ENCODE results near the gene ANKRD44. TPM values are rescaled to one million over a fixed set of nuclear protein-coding genes. Genes with fewer than 3 reads are reported as not detected.

ANKRD44 gene
- total RNA-seq, 1 donor from 2014 or later: 12.0 TPM

DNA sequence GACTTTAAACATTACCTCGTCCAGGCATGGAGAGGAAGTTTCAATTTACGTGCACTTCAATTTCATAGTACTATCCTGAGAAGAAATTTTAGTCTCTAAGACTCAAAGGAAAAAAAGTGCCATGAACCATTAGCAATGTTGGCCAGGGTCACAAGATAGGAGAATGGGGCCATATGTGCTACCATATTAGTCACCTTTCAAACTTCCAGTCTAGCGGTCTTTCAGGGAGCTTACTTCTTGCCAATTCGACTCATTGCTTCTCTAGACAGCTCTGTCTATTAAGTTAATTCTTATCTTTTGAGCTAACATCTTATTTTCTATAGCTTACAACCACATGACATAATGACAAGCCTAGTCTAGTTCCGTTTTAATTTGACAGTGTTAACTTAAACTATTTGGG lies 129.1 kb downstream of the ANKRD44 start:
- H3K27ac Mint-ChIP-seq (ENCODE audit: unreplicated experiment): no peak overlapping the region
- no peaks in the 10 kb centered on the region for H3K27me3 Mint-ChIP-seq (ENCODE audit: unreplicated experiment)
- no peaks in the 10 kb centered on the region for H3K4me1 Mint-ChIP-seq (ENCODE audit: low read depth, unreplicated experiment)
- H3K36me3 Mint-ChIP-seq (ENCODE audit: unreplicated experiment): no peaks in the 10 kb centered on the region
- H3K4me3 Mint-ChIP-seq (ENCODE audit: unreplicated experiment): no peak overlapping the region
- TF ChIP-seq, protein P1, sequence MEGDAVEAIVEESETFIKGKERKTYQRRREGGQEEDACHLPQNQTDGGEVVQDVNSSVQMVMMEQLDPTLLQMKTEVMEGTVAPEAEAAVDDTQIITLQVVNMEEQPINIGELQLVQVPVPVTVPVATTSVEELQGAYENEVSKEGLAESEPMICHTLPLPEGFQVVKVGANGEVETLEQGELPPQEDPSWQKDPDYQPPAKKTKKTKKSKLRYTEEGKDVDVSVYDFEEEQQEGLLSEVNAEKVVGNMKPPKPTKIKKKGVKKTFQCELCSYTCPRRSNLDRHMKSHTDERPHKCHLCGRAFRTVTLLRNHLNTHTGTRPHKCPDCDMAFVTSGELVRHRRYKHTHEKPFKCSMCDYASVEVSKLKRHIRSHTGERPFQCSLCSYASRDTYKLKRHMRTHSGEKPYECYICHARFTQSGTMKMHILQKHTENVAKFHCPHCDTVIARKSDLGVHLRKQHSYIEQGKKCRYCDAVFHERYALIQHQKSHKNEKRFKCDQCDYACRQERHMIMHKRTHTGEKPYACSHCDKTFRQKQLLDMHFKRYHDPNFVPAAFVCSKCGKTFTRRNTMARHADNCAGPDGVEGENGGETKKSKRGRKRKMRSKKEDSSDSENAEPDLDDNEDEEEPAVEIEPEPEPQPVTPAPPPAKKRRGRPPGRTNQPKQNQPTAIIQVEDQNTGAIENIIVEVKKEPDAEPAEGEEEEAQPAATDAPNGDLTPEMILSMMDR (IDR thresholded peaks at IDR 0.05; ENCODE audit: partially characterized antibody, unreplicated experiment): no peak
- H3K9me3 Mint-ChIP-seq (ENCODE audit: unreplicated experiment): no peaks in the 10 kb centered on the region
- no peak for DNase-seq

DNA sequence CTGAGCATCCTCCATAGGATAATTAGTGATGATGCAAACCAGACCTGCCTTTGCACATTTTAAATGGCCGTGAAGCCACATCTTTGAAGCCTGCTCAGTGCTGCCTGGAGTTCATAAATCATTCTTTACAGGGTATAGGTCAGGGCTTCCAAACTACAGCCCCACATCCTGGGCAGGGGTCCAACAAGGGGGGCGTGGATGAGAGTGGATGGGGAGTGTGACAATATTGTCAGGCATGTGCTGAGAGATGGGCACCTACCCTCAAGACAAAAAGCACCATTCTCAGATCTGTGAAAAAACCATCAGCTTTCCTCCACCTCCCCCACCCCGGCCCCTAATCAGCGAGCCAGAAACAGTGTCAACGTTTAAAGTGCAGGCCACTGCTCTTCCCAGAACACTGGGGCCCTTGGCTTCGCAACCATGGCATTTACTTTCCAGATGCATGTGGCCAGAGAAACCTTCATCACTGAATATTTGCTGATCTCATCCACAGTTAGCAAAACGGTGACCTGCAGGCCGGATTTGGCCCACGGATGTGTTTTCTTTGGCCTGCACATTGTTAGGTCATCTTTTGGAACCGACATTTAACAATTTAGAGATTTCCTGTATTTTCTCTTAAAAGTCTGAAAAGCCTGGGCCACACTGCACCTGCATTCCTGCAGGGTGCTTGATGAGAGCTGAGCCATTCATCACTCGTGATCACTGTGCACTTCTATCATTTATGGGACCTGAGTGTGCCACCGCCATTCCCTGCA lies 130.7 kb downstream of the ANKRD44 start:
- no peak overlapping the region for H3K4me3 Mint-ChIP-seq (ENCODE audit: unreplicated experiment)
- no peaks in the 10 kb centered on the region for H3K27me3 Mint-ChIP-seq (ENCODE audit: unreplicated experiment)
- no peak overlapping the region for H3K27ac Mint-ChIP-seq (ENCODE audit: unreplicated experiment)
- TF ChIP-seq, protein P1 (IDR thresholded peaks at IDR 0.05; ENCODE audit: partially characterized antibody, unreplicated experiment): no peak
- no peak for DNase-seq
- no peaks in the 10 kb centered on the region for H3K4me1 Mint-ChIP-seq (ENCODE audit: low read depth, unreplicated experiment)
- no peaks in the 10 kb centered on the region for H3K9me3 Mint-ChIP-seq (ENCODE audit: unreplicated experiment)
- no peaks in the 10 kb centered on the region for H3K36me3 Mint-ChIP-seq (ENCODE audit: unreplicated experiment)

DNA sequence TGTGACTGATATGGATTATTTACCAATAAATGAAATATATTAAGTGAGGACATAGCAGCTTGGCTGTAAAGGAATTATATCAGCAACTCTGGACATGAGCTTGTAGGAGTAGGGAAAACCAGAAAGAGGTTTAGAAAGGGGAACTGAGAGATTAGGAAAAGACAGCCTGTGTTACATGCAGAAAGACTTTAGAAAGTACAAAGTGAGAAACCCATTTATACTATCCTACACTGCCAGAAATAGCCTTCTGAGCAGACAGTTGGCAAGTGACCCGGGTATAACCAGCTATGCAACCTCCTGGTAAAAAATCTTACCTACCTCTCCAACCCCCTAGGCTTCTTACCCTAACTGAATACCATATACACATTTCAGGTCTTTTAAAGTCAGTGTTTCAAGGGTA lies 134.1 kb downstream of the ANKRD44 start:
- Mint-ChIP-seq H3K27ac (ENCODE audit: unreplicated experiment) (no peak overlapping the region), H3K9me3 (ENCODE audit: unreplicated experiment) (no peaks in the 10 kb centered on the region)
- no peak for DNase-seq

DNA sequence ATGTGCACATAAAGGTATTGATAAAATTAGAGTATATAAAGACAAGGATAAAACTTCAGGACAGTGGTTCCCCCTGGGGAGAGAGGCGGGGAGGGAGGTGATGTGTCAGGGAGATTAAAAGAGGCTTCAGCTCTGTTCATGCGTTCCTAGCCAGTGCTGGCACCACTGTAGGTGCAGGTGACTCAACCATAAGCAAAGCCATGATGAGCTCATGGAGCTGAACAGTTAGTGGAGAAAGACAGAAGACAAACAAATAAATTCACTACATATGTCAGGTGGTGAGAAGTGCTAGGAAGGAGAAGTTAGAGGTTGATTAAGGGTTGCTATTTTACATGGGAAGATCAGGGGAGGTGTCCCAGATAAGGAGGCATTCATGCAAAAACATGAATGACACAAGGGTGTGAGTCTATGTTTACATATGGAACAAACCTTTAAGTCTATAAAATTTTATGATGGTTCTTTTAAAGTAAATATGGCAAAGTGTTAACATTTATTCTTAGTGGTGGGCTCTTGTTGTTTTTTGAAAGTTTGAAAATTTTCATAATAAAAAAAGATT lies 136.0 kb downstream of the ANKRD44 start:
- TF ChIP-seq, protein P1 (IDR thresholded peaks at IDR 0.05; ENCODE audit: partially characterized antibody, unreplicated experiment): no peak
- no peaks in the 10 kb centered on the region for H3K9me3 Mint-ChIP-seq (ENCODE audit: unreplicated experiment)
- no peak overlapping the region for H3K4me3 Mint-ChIP-seq (ENCODE audit: unreplicated experiment)
- no peak for DNase-seq
- no peaks in the 10 kb centered on the region for H3K36me3 Mint-ChIP-seq (ENCODE audit: unreplicated experiment)
- no peaks in the 10 kb centered on the region for H3K27me3 Mint-ChIP-seq (ENCODE audit: unreplicated experiment)
- no peak overlapping the region for H3K27ac Mint-ChIP-seq (ENCODE audit: unreplicated experiment)
- H3K4me1 Mint-ChIP-seq (ENCODE audit: low read depth, unreplicated experiment): no peaks in the 10 kb centered on the region

More for the DNA sequence above, 134.1 kb downstream of the ANKRD44 start:
- Mint-ChIP-seq H3K27me3 (ENCODE audit: unreplicated experiment) (no peaks in the 10 kb centered on the region), H3K4me1 (ENCODE audit: low read depth, unreplicated experiment) (no peaks in the 10 kb centered on the region), H3K36me3 (ENCODE audit: unreplicated experiment) (no peaks in the 10 kb centered on the region), H3K4me3 (ENCODE audit: unreplicated experiment) (no peak overlapping the region)
- TF ChIP-seq, protein P1 (IDR thresholded peaks at IDR 0.05; ENCODE audit: partially characterized antibody, unreplicated experiment): no peak

DNA sequence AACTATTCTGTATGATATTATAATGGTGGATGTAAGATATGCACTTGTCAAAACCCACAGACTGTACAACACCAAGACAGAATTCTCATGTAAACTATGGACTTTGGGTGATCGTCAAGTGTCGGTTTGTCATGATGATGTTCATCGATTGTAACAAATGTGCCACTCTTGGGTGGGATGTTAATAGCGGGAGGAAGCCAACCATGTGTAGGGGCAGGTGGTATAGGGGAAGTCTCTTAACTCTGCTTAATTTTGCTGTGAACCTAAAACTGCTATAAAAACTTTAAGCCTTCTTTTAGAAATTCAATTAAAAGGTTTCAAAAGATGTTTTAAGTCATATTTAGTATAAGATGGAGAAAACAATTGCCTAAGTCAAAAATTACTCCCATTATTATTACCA lies 139.0 kb downstream of the ANKRD44 start:
- Mint-ChIP-seq H3K9me3 (ENCODE audit: unreplicated experiment) (no peaks in the 10 kb centered on the region), H3K4me3 (ENCODE audit: unreplicated experiment) (no peak overlapping the region), H3K27ac (ENCODE audit: unreplicated experiment) (no peak overlapping the region), H3K27me3 (ENCODE audit: unreplicated experiment) (peaks cover 3% of the 10 kb centered on the region), H3K4me1 (ENCODE audit: low read depth, unreplicated experiment) (peaks cover 8% of the 10 kb centered on the region), H3K36me3 (ENCODE audit: unreplicated experiment) (no peaks in the 10 kb centered on the region)
- TF ChIP-seq, protein P1 (IDR thresholded peaks at IDR 0.05; ENCODE audit: partially characterized antibody, unreplicated experiment): no peak
- no peak for DNase-seq
